ENCODE data around the gene FAM177A1. TPM values are rescaled to one million over a fixed set of nuclear protein-coding genes. Genes with fewer than 3 reads are reported as not detected.

The FAM177A1 gene
- 75.2 to 93.5 TPM (median 83.1 TPM) in 5 replicates for total RNA-seq (2022; extraction: Qiagen RNA extraction; ENCODE audit: low read depth)

GRCh38 chr14:35046048-35046750 lies at the start of gene FAM177A1:
Gene FAM177A1 (plus strand): TSS chr14:35046272. CDS start chr14:35046464, 192 bp downstream.

GRCh38 chr14:35121887-35122695 lies 76.0 kb downstream of the FAM177A1 start, which contains the start of the genes PPP2R3C and PRORP:
Gene PPP2R3C (minus strand): TSS chr14:35121990. CDS start chr14:35121959, 31 bp downstream.
Gene PRORP (plus strand): TSS chr14:35122552. CDS start chr14:35123246, 694 bp downstream.

Other genes with a start within 250 kb of the FAM177A1 start
- gene BAZ1A, start 170.9 kb upstream of the FAM177A1 start, total RNA-seq (2022; extraction: Qiagen RNA extraction; ENCODE audit: low read depth) = 25.6 to 32.6 TPM (median 31.0 TPM) in 5 replicates
- 56.1 to 63.8 TPM (median 63.5 TPM) in 5 replicates for gene SRP54, start 63.3 kb upstream of the FAM177A1 start, total RNA-seq (2022; extraction: Qiagen RNA extraction; ENCODE audit: low read depth)
- 23.5 to 27.1 TPM (median 26.5 TPM) in 5 replicates for gene PPP2R3C, start 75.7 kb downstream of the FAM177A1 start, total RNA-seq (2022; extraction: Qiagen RNA extraction; ENCODE audit: low read depth)
- gene PRORP, start 76.3 kb downstream of the FAM177A1 start, total RNA-seq (2022; extraction: Qiagen RNA extraction; ENCODE audit: low read depth) = 32.0 to 37.9 TPM (median 33.8 TPM) in 5 replicates
- gene PSMA6, start 246.1 kb downstream of the FAM177A1 start, total RNA-seq (2022; extraction: Qiagen RNA extraction; ENCODE audit: low read depth) = 245 to 277 TPM (median 266 TPM) in 5 replicates

Measured in A549 treated with DMSO at 1 μM for 4 hours (cell line).